ENCODE results near the gene TMEM145. TPM values are rescaled to one million over a fixed set of nuclear protein-coding genes. Genes with fewer than 3 reads are reported as not detected.

TMEM145 gene
- total RNA-seq, 8 experiments from 2014 or later, result 0.42 to 18.5 (median 5.9) TPM; not detected in 1

GRCh38 chr19:42293540-42293939 is 19.6 kb upstream of the TMEM145 start:
- peak in 3 of 8 experiments; percentile 5 to 11 (median 9) for ATAC-seq (replicated peaks in 6 of 8)
- no peak overlapping the region for H3K27ac ChIP-seq
- 77 to 80% methylated on average over 1 to 3 of the region's 17 CpGs; no CpG with 5 or more reads in 8 of the 10 experiments for WGBS, 10 experiments
- in situ Hi-C loops (cut with MboI; ENCODE audit: low pct_unique_long_range_greater_than_20kb in 2 of 9, low sequenced_read_pairs in 9 of 9, unreplicated experiment in 9 of 9), result no loop called here
- H3K4me3 ChIP-seq, result no peak overlapping the region
- H3K4me1 ChIP-seq (replicated peaks in 1 of 2), result no peaks in the 10 kb centered on the region

- 80% methylated on average over 1 of the region's 15 CpGs; no CpG with 5 or more reads in 8 of the 10 experiments for WGBS, 10 experiments
- Histone ChIP-seq H3K4me1 (replicated peaks in 1 of 2) (no peaks in the 10 kb centered on the region), H3K4me3 (no peak overlapping the region), H3K27ac (no peak overlapping the region)
- no peak for ATAC-seq (replicated peaks in 6 of 8)
- in situ Hi-C loops (cut with MboI; ENCODE audit: low pct_unique_long_range_greater_than_20kb in 2 of 9, low sequenced_read_pairs in 9 of 9, unreplicated experiment in 9 of 9), result no loop called here
Measured at GRCh38 chr19:42293948-42294347, 19.2 kb upstream of the TMEM145 start.

- in situ Hi-C loops (cut with MboI; ENCODE audit: low pct_unique_long_range_greater_than_20kb in 2 of 9, low sequenced_read_pairs in 9 of 9, unreplicated experiment in 9 of 9), result no loop called here
- no peak overlapping the region for H3K27ac ChIP-seq
- H3K4me1 ChIP-seq (replicated peaks in 1 of 2), result no peaks in the 10 kb centered on the region
- 90% methylated on average over 8 of the region's 24 CpGs; no CpG with 5 or more reads in 9 of the 10 experiments for WGBS, 10 experiments
- peak in 1 of 8 experiments; percentile 3 for ATAC-seq (replicated peaks in 6 of 8)
- no peak overlapping the region for H3K4me3 ChIP-seq
Measured at GRCh38 chr19:42294471-42295137, 18.5 kb upstream of the TMEM145 start.

- Histone ChIP-seq H3K27ac (no peak overlapping the region), H3K4me1 (replicated peaks in 1 of 2) (no peaks in the 10 kb centered on the region), H3K4me3 (no peak overlapping the region)
- in situ Hi-C loops (cut with MboI; ENCODE audit: low pct_unique_long_range_greater_than_20kb in 2 of 9, low sequenced_read_pairs in 9 of 9, unreplicated experiment in 9 of 9), result no loop called here
- no peak for ATAC-seq (replicated peaks in 6 of 8)
- WGBS, 10 experiments, result 70% methylated on average over 2 of the region's 5 CpGs; no CpG with 5 or more reads in 9 of the 10 experiments
Measured at GRCh38 chr19:42295342-42295741, 17.8 kb upstream of the TMEM145 start.

GRCh38 chr19:42295831-42296525 is 17.1 kb upstream of the TMEM145 start:
- in situ Hi-C loops (cut with MboI; ENCODE audit: low pct_unique_long_range_greater_than_20kb in 2 of 9, low sequenced_read_pairs in 9 of 9, unreplicated experiment in 9 of 9), result no loop called here
- Histone ChIP-seq H3K4me1 (replicated peaks in 1 of 2) (no peaks in the 10 kb centered on the region), H3K27ac (no peak overlapping the region), H3K4me3 (no peak overlapping the region)
- ATAC-seq (replicated peaks in 6 of 8), result peak; percentile 60 to 87 (median 74)
- WGBS, 10 experiments, result 43 to 100% (median 100%) methylated on average over 1 to 3 of the region's 6 CpGs; no CpG with 5 or more reads in 5 of the 10 experiments

- Histone ChIP-seq H3K4me3 (no peak overlapping the region), H3K4me1 (replicated peaks in 1 of 2) (peaks cover 0 to 6% of the 10 kb centered on the region in 2 donors), H3K27ac (no peak overlapping the region)
- no peak for ATAC-seq (replicated peaks in 6 of 8)
- in situ Hi-C loops (cut with MboI; ENCODE audit: low pct_unique_long_range_greater_than_20kb in 2 of 9, low sequenced_read_pairs in 9 of 9, unreplicated experiment in 9 of 9), result no loop called here
- WGBS, 10 experiments, result 75 to 96% (median 90%) methylated on average over 1 to 9 of the region's 15 CpGs; no CpG with 5 or more reads in 5 of the 10 experiments
Measured at GRCh38 chr19:42297039-42297438, 16.1 kb upstream of the TMEM145 start.

- peak; percentile 32 to 49 (median 39) for ATAC-seq (replicated peaks in 6 of 8)
- 0 to 89% (median 7%) methylated on average over 1 to 13 of the region's 21 CpGs; no CpG with 5 or more reads in 5 of the 10 experiments for WGBS, 10 experiments
- H3K4me1 ChIP-seq (replicated peaks in 1 of 2), result peaks cover 9 to 13% of the 10 kb centered on the region in 2 donors
- peak within 1 kb of the TSS; percentile 52 to 86 (median 56) for H3K4me3 ChIP-seq
- in situ Hi-C loops (cut with MboI; ENCODE audit: low pct_unique_long_range_greater_than_20kb in 2 of 9, low sequenced_read_pairs in 9 of 9, unreplicated experiment in 9 of 9), result no loop called here
- peak within 1 kb of the TSS; percentile 82 to 84 for H3K27ac ChIP-seq
Measured at GRCh38 chr19:42301646-42302203, 11.4 kb upstream of the TMEM145 start, which contains the start of gene PRR19. Gene PRR19 (plus strand): TSS chr19:42302132. CDS start chr19:42309585, 7,453 bp downstream.

GRCh38 chr19:42303101-42303464 is 10.0 kb upstream of the TMEM145 start:
- H3K27ac ChIP-seq, result peak overlapping the region; percentile 82 to 84
- ATAC-seq (replicated peaks in 6 of 8), result no peak
- peak overlapping the region; percentile 23 to 86 (median 52) for H3K4me3 ChIP-seq
- in situ Hi-C loops (cut with MboI; ENCODE audit: low pct_unique_long_range_greater_than_20kb in 2 of 9, low sequenced_read_pairs in 9 of 9, unreplicated experiment in 9 of 9), result no loop called here
- peaks cover 9 to 13% of the 10 kb centered on the region in 2 donors for H3K4me1 ChIP-seq (replicated peaks in 1 of 2)
- 80 to 90% (median 80%) methylated on average over 1 to 4 of the region's 11 CpGs; no CpG with 5 or more reads in 7 of the 10 experiments for WGBS, 10 experiments

GRCh38 chr19:42303876-42304275 is 9.2 kb upstream of the TMEM145 start:
- no peak overlapping the region for H3K27ac ChIP-seq
- H3K4me3 ChIP-seq, result no peak overlapping the region
- no peak for ATAC-seq (replicated peaks in 6 of 8)
- WGBS, 10 experiments, result 50 to 100% (median 95%) methylated on average over 1 to 8 of the region's 8 CpGs
- peaks cover 9 to 13% of the 10 kb centered on the region in 2 donors for H3K4me1 ChIP-seq (replicated peaks in 1 of 2)
- in situ Hi-C loops (cut with MboI; ENCODE audit: low pct_unique_long_range_greater_than_20kb in 2 of 9, low sequenced_read_pairs in 9 of 9, unreplicated experiment in 9 of 9), result no loop called here

- ATAC-seq (replicated peaks in 6 of 8), result no peak
- in situ Hi-C loops (cut with MboI; ENCODE audit: low pct_unique_long_range_greater_than_20kb in 2 of 9, low sequenced_read_pairs in 9 of 9, unreplicated experiment in 9 of 9), result no loop called here
Measured at GRCh38 chr19:42306646-42307045, 6.5 kb upstream of the TMEM145 start.

GRCh38 chr19:42309686-42310085 is 3.4 kb upstream of the TMEM145 start:
- in situ Hi-C loops (cut with MboI; ENCODE audit: low pct_unique_long_range_greater_than_20kb in 2 of 9, low sequenced_read_pairs in 9 of 9, unreplicated experiment in 9 of 9), result no loop called here
- WGBS, 10 experiments, result 60 to 100% (median 80%) methylated on average over 1 of the region's 14 CpGs; no CpG with 5 or more reads in 6 of the 10 experiments
- H3K4me1 ChIP-seq (replicated peaks in 1 of 2), result peaks cover 0 to 5% of the 10 kb centered on the region in 2 donors
- H3K27ac ChIP-seq, result no peak overlapping the region
- no peak for ATAC-seq (replicated peaks in 6 of 8)
- H3K4me3 ChIP-seq, result no peak overlapping the region

More at GRCh38 chr19:42306646-42307045, 6.5 kb upstream of the TMEM145 start:
- no peak overlapping the region for H3K27ac ChIP-seq
- 78 to 100% (median 88%) methylated on average over 1 to 8 of the region's 22 CpGs; no CpG with 5 or more reads in 4 of the 10 experiments for WGBS, 10 experiments
- H3K4me3 ChIP-seq, result no peak overlapping the region
- peaks cover 7 to 9% of the 10 kb centered on the region in 2 donors for H3K4me1 ChIP-seq (replicated peaks in 1 of 2)

GRCh38 chr19:42311657-42312056 is 1.5 kb upstream of the TMEM145 start:
- H3K27ac ChIP-seq, result no peak overlapping the region
- 14 to 90% (median 60%) methylated on average over 1 to 2 of the region's 2 CpGs; no CpG with 5 or more reads in 1 of the 10 experiments for whole genome bisulfite sequencing, 10 experiments
- H3K4me3 ChIP-seq, result no peak overlapping the region
- H3K4me1 ChIP-seq (replicated peaks in 1 of 2), result peaks cover 5 to 10% of the 10 kb centered on the region in 2 donors
- no peak for ATAC-seq (replicated peaks in 6 of 8)
- in situ Hi-C loops (cut with MboI; ENCODE audit: low pct_unique_long_range_greater_than_20kb in 2 of 9, low sequenced_read_pairs in 9 of 9, unreplicated experiment in 9 of 9), result no loop called here

GRCh38 chr19:42312370-42312769 is 739 bp upstream of the TMEM145 start:
- Histone ChIP-seq H3K4me1 (replicated peaks in 1 of 2) (peaks cover 7 to 11% of the 10 kb centered on the region in 2 donors), H3K4me3 (no peak overlapping the region), H3K27ac (no peak overlapping the region)
- no peak for ATAC-seq (replicated peaks in 6 of 8)
- in situ Hi-C loops (cut with MboI; ENCODE audit: low pct_unique_long_range_greater_than_20kb in 2 of 9, low sequenced_read_pairs in 9 of 9, unreplicated experiment in 9 of 9), result no loop called here
- WGBS, 10 experiments, result 80 to 100% (median 88%) methylated on average over 1 to 3 of the region's 5 CpGs; no CpG with 5 or more reads in 4 of the 10 experiments
